ENCODE measurements around the gene FPR2. TPM values are rescaled to one million over a fixed set of nuclear protein-coding genes. Genes with fewer than 3 reads are reported as not detected.

The FPR2 gene
- total RNA-seq, 4 donors from 2014 or later, result 0.26 to 1.00 TPM; not detected in 2

DNA sequence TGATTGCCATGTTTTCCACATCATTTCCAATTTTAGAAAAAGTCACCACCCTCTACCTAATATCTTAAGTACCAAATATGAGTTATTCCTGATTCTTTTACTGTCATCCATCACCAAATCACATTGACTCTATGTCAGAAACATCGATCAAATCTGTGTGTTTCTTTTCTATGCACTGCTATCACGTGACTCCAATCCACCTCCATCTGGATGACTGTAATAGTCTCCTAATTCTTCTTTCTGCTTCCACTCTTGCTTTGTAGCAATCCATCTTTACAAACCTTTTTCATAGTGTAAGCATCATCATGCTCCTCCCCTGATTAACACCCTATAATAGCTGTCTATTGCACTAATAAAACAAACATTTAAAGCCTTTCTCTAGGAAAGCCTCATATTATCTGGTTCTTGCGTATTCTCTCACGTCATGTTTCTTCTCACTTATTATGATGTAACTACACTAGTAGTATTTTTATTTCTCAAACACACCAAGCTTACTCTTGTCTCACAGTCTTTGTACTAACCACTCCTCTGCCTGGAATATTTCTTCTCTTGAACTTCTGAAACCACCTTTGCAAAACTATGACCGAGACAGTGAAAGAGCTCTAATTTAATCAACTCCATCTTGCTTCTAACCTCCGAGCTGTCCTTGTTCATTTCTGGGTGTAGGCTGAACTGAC lies 23.3 kb downstream of the FPR2 start:
- TF ChIP-seq POLR2A (IDR thresholded peaks at IDR 0.05), result no peak
- TF ChIP-seq, protein P1, sequence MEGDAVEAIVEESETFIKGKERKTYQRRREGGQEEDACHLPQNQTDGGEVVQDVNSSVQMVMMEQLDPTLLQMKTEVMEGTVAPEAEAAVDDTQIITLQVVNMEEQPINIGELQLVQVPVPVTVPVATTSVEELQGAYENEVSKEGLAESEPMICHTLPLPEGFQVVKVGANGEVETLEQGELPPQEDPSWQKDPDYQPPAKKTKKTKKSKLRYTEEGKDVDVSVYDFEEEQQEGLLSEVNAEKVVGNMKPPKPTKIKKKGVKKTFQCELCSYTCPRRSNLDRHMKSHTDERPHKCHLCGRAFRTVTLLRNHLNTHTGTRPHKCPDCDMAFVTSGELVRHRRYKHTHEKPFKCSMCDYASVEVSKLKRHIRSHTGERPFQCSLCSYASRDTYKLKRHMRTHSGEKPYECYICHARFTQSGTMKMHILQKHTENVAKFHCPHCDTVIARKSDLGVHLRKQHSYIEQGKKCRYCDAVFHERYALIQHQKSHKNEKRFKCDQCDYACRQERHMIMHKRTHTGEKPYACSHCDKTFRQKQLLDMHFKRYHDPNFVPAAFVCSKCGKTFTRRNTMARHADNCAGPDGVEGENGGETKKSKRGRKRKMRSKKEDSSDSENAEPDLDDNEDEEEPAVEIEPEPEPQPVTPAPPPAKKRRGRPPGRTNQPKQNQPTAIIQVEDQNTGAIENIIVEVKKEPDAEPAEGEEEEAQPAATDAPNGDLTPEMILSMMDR (IDR thresholded peaks at IDR 0.05 in 4 of 5, conservative IDR thresholded peaks at IDR 0.05 in 1 of 5), result no peak
- Histone ChIP-seq H3K36me3 (no peaks in the 10 kb centered on the region), H3K27me3 (no peaks in the 10 kb centered on the region), H3K4me3 (no peak overlapping the region), H3K9me3 (no peaks in the 10 kb centered on the region), H3K4me1 (no peaks in the 10 kb centered on the region), H3K27ac (no peak overlapping the region)
- intact Hi-C loops (cut with DNase I; ENCODE audit: low total_unique reads), result no loop called here
- in situ Hi-C loops (cut with MboI; ENCODE audit: low sequenced_read_pairs in 4 of 4), result no loop called here
- ATAC-seq, result no peak
- no peak for DNase-seq

DNA sequence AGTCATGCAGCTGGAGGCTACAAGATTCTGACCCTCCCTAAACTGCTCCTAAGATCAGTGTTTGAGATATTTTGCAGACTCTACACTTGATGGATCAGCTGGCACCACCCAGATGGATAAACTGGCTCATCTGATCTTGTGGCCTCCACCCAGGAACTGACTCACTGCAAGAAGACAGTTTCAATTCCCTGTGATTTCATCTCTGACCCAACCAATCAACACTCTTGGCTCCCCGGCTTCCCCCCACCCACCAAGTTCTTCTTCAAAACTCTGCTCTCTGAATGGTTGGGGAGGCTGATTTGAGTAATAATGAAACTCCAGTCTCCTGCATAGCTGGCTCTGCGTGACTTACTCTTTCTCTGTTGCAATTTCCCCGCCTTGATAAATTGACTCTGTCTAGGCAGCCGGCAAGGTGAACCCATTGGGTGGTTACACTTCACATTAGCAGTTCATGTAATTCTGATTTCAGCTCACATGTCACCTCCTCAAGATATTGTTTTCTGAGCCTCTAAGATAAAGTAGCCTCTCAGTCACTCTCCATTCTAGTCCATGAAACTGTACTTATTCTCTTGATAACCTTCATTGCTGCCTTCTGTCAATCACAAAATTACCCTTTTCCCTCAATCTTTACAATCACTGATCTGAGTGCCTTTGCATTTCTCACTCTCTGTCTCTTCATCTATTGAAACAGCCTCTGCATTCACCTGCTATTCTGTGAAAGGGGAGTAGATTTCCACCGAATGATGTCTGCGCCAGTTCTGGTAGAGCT lies 24.1 kb downstream of the FPR2 start:
- Histone ChIP-seq H3K27ac (no peak overlapping the region), H3K4me3 (no peak overlapping the region), H3K27me3 (no peaks in the 10 kb centered on the region), H3K36me3 (no peaks in the 10 kb centered on the region), H3K4me1 (no peaks in the 10 kb centered on the region), H3K9me3 (no peaks in the 10 kb centered on the region)
- in situ Hi-C loops (cut with MboI; ENCODE audit: low sequenced_read_pairs in 4 of 4) (no loop called here), intact Hi-C loops (cut with DNase I; ENCODE audit: low total_unique reads) (no loop called here)
- no peak for TF ChIP-seq POLR2A (IDR thresholded peaks at IDR 0.05)
- TF ChIP-seq, protein P1 (IDR thresholded peaks at IDR 0.05 in 4 of 5, conservative IDR thresholded peaks at IDR 0.05 in 1 of 5), result no peak
- peak in 1 of 2 donors; percentile 52 for ATAC-seq
- DNase-seq, result peak; percentile 45 to 60

DNA sequence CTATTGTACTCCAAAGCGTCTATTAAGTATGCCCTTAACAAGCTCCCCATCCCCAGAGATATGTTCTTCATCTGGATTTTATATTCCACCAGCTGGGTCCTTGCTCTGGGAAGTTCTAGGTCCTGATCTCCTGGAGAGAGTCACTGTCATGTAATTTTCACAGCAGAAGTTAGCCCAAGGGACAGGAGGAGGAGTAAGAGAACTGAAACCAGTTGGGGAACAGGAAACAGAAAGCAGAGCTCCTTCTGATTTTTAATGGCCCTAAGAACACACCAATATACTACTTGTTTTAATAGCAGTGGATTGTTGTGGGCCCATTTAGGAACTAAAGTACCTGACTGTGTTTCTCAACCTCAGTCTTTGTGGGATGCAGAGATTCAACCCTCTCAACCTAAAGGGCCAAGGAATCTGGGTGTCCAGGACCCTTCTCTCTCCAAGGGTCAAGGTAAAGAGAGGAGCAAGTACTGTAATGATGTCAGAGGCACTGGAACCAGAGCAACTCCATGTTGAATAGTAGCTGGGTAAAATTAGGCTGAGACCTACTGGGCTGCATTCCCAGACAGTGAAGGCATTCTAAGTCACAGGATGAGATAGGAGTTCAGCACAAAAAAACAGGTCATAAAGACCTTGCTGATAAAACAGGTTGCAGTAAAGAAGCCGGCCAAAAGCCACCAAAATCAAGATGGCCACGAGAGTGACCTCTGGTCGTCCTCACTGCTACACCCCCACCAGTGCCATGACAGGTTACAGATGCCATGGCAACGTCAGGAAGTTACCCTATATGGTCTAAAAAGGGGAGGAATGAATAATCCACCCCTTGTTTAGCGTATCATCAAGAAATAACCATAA lies 25.9 kb downstream of the FPR2 start:
- no peak overlapping the region for H3K27ac ChIP-seq
- no peak for DNase-seq
- ATAC-seq, result no peak
- TF ChIP-seq POLR2A (IDR thresholded peaks at IDR 0.05), result no peak
- TF ChIP-seq, protein P1 (IDR thresholded peaks at IDR 0.05 in 4 of 5, conservative IDR thresholded peaks at IDR 0.05 in 1 of 5), result no peak
- H3K4me1 ChIP-seq, result no peaks in the 10 kb centered on the region
- intact Hi-C loops (cut with DNase I; ENCODE audit: low total_unique reads), result no loop called here
- no peaks in the 10 kb centered on the region for H3K27me3 ChIP-seq
- in situ Hi-C loops (cut with MboI; ENCODE audit: low sequenced_read_pairs in 4 of 4), result no loop called here
- H3K9me3 ChIP-seq, result no peaks in the 10 kb centered on the region
- H3K36me3 ChIP-seq, result no peaks in the 10 kb centered on the region
- no peak overlapping the region for H3K4me3 ChIP-seq

DNA sequence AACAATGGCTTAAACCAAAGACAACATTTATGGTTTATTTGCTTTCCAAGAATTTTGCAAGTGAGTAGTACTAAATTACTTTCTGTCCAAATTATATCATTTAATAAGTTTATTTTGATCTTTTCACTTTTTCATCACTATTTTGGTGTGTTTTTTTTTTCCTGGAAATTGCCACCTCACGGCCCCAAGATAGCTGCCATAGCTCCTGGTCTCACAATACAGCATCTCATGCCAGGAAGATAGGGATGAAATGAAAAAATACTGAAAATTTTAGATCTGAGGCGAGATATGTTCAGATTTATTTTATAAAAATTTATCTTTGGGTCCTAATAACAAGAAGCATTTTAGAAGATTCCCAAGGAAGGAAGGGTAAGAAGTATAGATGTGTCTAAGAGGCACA lies 27.0 kb downstream of the FPR2 start:
- Histone ChIP-seq H3K36me3 (no peaks in the 10 kb centered on the region), H3K4me3 (no peak overlapping the region), H3K27me3 (no peaks in the 10 kb centered on the region), H3K27ac (no peak overlapping the region), H3K9me3 (no peaks in the 10 kb centered on the region), H3K4me1 (no peaks in the 10 kb centered on the region)
- no peak for ATAC-seq
- intact Hi-C loops (cut with DNase I; ENCODE audit: low total_unique reads), result no loop called here
- no peak for TF ChIP-seq POLR2A (IDR thresholded peaks at IDR 0.05)
- TF ChIP-seq, protein P1 (IDR thresholded peaks at IDR 0.05 in 4 of 5, conservative IDR thresholded peaks at IDR 0.05 in 1 of 5), result no peak
- DNase-seq, result no peak
- in situ Hi-C loops (cut with MboI; ENCODE audit: low sequenced_read_pairs in 4 of 4), result no loop called here
